Natural killer cell (primary cell): ENCODE results near the gene LARP4B. TPM values are rescaled to one million over a fixed set of nuclear protein-coding genes. Genes with fewer than 3 reads are reported as not detected.
A peak's percentile ranks its signal among the peaks of the same experiment; 100 is the strongest.

Source experiments
- ATAC-seq, 3 donors: fragments of 150-1000 bp in 2 of 3; fragments of 200-7000 bp in 1 of 3; cut with Tn5 transposase; 1 replicate in 1 of 3; 2 replicates in 2 of 3; pipeline ENCODE4 v1.10.0; 2021; ENCODE audit warnings: mild to moderate bottlenecking in 2 of 3, moderate library complexity in 2 of 3
- DNase-seq, 2 donors: peaks; one replicate each; pipeline versions ENCODE4 v3.0.0 to v3.0.0-alpha.2; 2013 to 2021; ENCODE audit warnings: mixed read lengths in 1 of 2
- H3K27ac ChIP-seq: one replicate; pipeline ENCODE4 v1.5.1; 2013; ENCODE audit warnings: mild to moderate bottlenecking, low read length
- H3K27me3 ChIP-seq: one replicate; pipeline ENCODE4 v1.6.1; 2013; ENCODE audit warnings: low read length; ENCODE audit not compliant: control insufficient read depth, insufficient read depth
- H3K36me3 ChIP-seq: one replicate; pipeline ENCODE4 v1.6.1; 2013; ENCODE audit warnings: low read length; ENCODE audit not compliant: control insufficient read depth, insufficient read depth
- H3K4me1 ChIP-seq: one replicate; pipeline ENCODE4 v1.6.1; 2013; ENCODE audit warnings: low read length; ENCODE audit not compliant: control insufficient read depth, insufficient read depth
- H3K4me3 ChIP-seq: one replicate; pipeline ENCODE4 v1.5.1; 2013; ENCODE audit warnings: low read length
- H3K9me3 ChIP-seq: one replicate; pipeline ENCODE4 v1.6.1; 2013; ENCODE audit warnings: low read length; ENCODE audit not compliant: control insufficient read depth, insufficient read depth
- H3K27ac Mint-ChIP-seq, 2 donors: one replicate each; pipeline ENCODE4 v1.8.0; 2022; ENCODE audit warnings: mild to moderate bottlenecking in 2 of 2, mixed read lengths in 2 of 2, moderate library complexity in 1 of 2
- H3K27me3 Mint-ChIP-seq, 2 donors: one replicate each; pipeline ENCODE4 v1.8.0; 2022; ENCODE audit warnings: low read depth in 2 of 2, mixed read lengths in 2 of 2
- H3K36me3 Mint-ChIP-seq: one replicate; pipeline ENCODE4 v1.8.0; 2022; ENCODE audit warnings: mixed read lengths
- H3K4me1 Mint-ChIP-seq, 2 donors: one replicate each; pipeline ENCODE4 v1.8.0; 2022; ENCODE audit warnings: mixed read lengths in 2 of 2
- H3K4me3 Mint-ChIP-seq: one replicate; pipeline ENCODE4 v1.8.0; 2022; ENCODE audit warnings: mild to moderate bottlenecking, moderate library complexity, mixed read lengths
- H3K9me3 Mint-ChIP-seq, 2 donors: one replicate each; pipeline ENCODE4 v1.8.0; 2022; ENCODE audit warnings: mixed read lengths in 2 of 2
- CTCF ChIP-seq: fragments of 200-600 bp; IDR thresholded peaks from one replicate; pipeline ENCODE4 v1.8.0; 2022; ENCODE audit warnings: antibody characterized with exemption
- whole genome bisulfite sequencing: methylation state at CpG from one replicate; pipeline ENCODE4 v1.1.7; 2013; ENCODE audit warnings: missing lambda C conversion rate; ENCODE audit not compliant: insufficient coverage; 5-methylcytosine and 5-hydroxymethylcytosine counted together
- intact Hi-C: fragments of 100-400 bp; cut with micrococcal nuclease; formaldehyde crosslinking; loops from one replicate; pipeline ENCODE4 v1.14.2; 2022
- total RNA-seq, 4 donors: library from RNA; stranded (reverse); fragments of 120-200 nt in 1 of 4; gene quantifications; one replicate each; pipeline versions ENCODE4 v1.2.3 to v1.2.4, GENCODE V29; 2013 to 2022

Gene LARP4B
- total RNA-seq, 3 donors from 2014 or later (not counting 1 experiment from before 2014, with no cell fraction given) = 75.5 to 95.4 (median 90.2) TPM

- Histone ChIP-seq H3K4me1 (no peaks in the 10 kb centered on the region), H3K27me3 (no peaks in the 10 kb centered on the region), H3K4me3 (no peak overlapping the region), H3K27ac (no peak overlapping the region), H3K36me3 (peaks cover 39% of the 10 kb centered on the region), H3K9me3 (no peaks in the 10 kb centered on the region)
- Mint-ChIP-seq H3K4me1 (peaks cover 19 to 31% of the 10 kb centered on the region in 2 donors), H3K27me3 (no peaks in the 10 kb centered on the region), H3K9me3 (no peaks in the 10 kb centered on the region), H3K36me3 (peaks cover 7% of the 10 kb centered on the region), H3K27ac (no peak overlapping the region), H3K4me3 (no peak overlapping the region)
- intact Hi-C loops = no loop called here
- DNase-seq (no peak), ATAC-seq (no peak)
- TF ChIP-seq CTCF = no peak
- WGBS = 94% methylated on average over 2 of the region's 3 CpGs
These were observed 52.6 kb downstream of the LARP4B start for GRCh38 chr10:878895-879294.

- no peak overlapping the region for H3K4me3 Mint-ChIP-seq
- H3K27ac ChIP-seq = no peak overlapping the region
- H3K27me3 Mint-ChIP-seq = no peaks in the 10 kb centered on the region
- no peak for TF ChIP-seq CTCF
- H3K27me3 ChIP-seq = no peaks in the 10 kb centered on the region
- intact Hi-C loops = no loop called here
- DNase-seq = no peak
- H3K9me3 Mint-ChIP-seq = no peaks in the 10 kb centered on the region
- H3K4me1 ChIP-seq = no peaks in the 10 kb centered on the region
- peaks cover 7% of the 10 kb centered on the region for H3K36me3 Mint-ChIP-seq
- peaks cover 19 to 32% of the 10 kb centered on the region in 2 donors for H3K4me1 Mint-ChIP-seq
- 96% methylated on average over 9 of the region's 9 CpGs for WGBS
- no peak overlapping the region for H3K27ac Mint-ChIP-seq
- H3K4me3 ChIP-seq = no peak overlapping the region
- no peaks in the 10 kb centered on the region for H3K9me3 ChIP-seq
- H3K36me3 ChIP-seq = peaks cover 35% of the 10 kb centered on the region
- peak in 1 of 3 donors; percentile 59 for ATAC-seq
These were observed 53.2 kb downstream of the LARP4B start for GRCh38 chr10:878333-878759.

GRCh38 chr10:876438-876837 is 55.1 kb downstream of the LARP4B start:
- Histone ChIP-seq H3K9me3 (no peaks in the 10 kb centered on the region), H3K4me3 (no peak overlapping the region), H3K36me3 (peaks cover 29% of the 10 kb centered on the region), H3K27ac (no peak overlapping the region), H3K4me1 (no peaks in the 10 kb centered on the region), H3K27me3 (no peaks in the 10 kb centered on the region)
- Mint-ChIP-seq H3K4me1 (peaks cover 33 to 48% of the 10 kb centered on the region in 2 donors), H3K27ac (no peak overlapping the region), H3K36me3 (peaks cover 7% of the 10 kb centered on the region), H3K27me3 (no peaks in the 10 kb centered on the region), H3K4me3 (no peak overlapping the region), H3K9me3 (no peaks in the 10 kb centered on the region)
- intact Hi-C loops = no loop called here
- DNase-seq = no peak
- ATAC-seq = no peak
- TF ChIP-seq CTCF = no peak
- 99% methylated on average over 2 of the region's 2 CpGs for WGBS

- no peak for DNase-seq
- peaks cover 7% of the 10 kb centered on the region for H3K36me3 Mint-ChIP-seq
- H3K9me3 Mint-ChIP-seq = no peaks in the 10 kb centered on the region
- H3K36me3 ChIP-seq = peaks cover 26% of the 10 kb centered on the region
- intact Hi-C loops = no loop called here
- ATAC-seq = no peak
- H3K27me3 ChIP-seq = no peaks in the 10 kb centered on the region
- H3K4me1 Mint-ChIP-seq = peaks cover 51 to 71% of the 10 kb centered on the region in 2 donors
- TF ChIP-seq CTCF = no peak
- 95% methylated on average over 7 of the region's 7 CpGs for WGBS
- H3K27me3 Mint-ChIP-seq = no peaks in the 10 kb centered on the region
- peak overlapping the region; percentile 49 to 71 for H3K27ac Mint-ChIP-seq
- no peak overlapping the region for H3K4me3 Mint-ChIP-seq
- no peak overlapping the region for H3K4me3 ChIP-seq
- no peak overlapping the region for H3K27ac ChIP-seq
- no peaks in the 10 kb centered on the region for H3K4me1 ChIP-seq
- no peaks in the 10 kb centered on the region for H3K9me3 ChIP-seq
These were observed 58.5 kb downstream of the LARP4B start for GRCh38 chr10:873020-873419.
